Keratinocyte (primary cell): ENCODE data around the gene IL31. TPM values are rescaled to one million over a fixed set of nuclear protein-coding genes. Genes with fewer than 3 reads are reported as not detected.

ENCODE experiments used
- DNase-seq: peaks from one replicate; pipeline ENCODE4 v3.0.0-alpha.2; 2011; ENCODE audit warnings: low read depth, missing footprints, low spot score
- FAIRE-seq: peaks from 2 replicates; lab custom pipeline; 2011; peaks lifted over from hg19 to GRCh38; lab: Jason Lieb, UNC
- H2AFZ ChIP-seq: 2 replicates; pipeline ENCODE4 v1.6.0; 2012; ENCODE audit warnings: low read length, control low read depth, inconsistent platforms; ENCODE audit not compliant: control insufficient read depth
- H3K27ac ChIP-seq: 2 replicates; pipeline ENCODE4 v1.5.1; 2011; ENCODE audit warnings: low read length; ENCODE audit not compliant: control insufficient read depth, insufficient read depth
- H3K27me3 ChIP-seq: 3 replicates; pipeline ENCODE4 v1.6.0; 2011; ENCODE audit warnings: low read length; ENCODE audit not compliant: control insufficient read depth, insufficient read depth; ENCODE audit errors: extremely low read depth
- H3K36me3 ChIP-seq, 2 experiments: 2 replicates in 1 of 2; 3 replicates in 1 of 2; pipeline ENCODE4 v1.5.1; 2011; ENCODE audit warnings: low read length in 2 of 2, mild to moderate bottlenecking in 1 of 2; ENCODE audit not compliant: control insufficient read depth in 2 of 2, insufficient read depth in 2 of 2; ENCODE audit errors: extremely low read depth in 1 of 2
- H3K4me1 ChIP-seq: 3 replicates; pipeline ENCODE4 v1.5.1; 2011; ENCODE audit warnings: low read length; ENCODE audit not compliant: control insufficient read depth, insufficient read depth; ENCODE audit errors: extremely low read depth
- H3K4me2 ChIP-seq: 3 replicates; pipeline ENCODE4 v1.6.0; 2011; ENCODE audit warnings: low read depth, low read length; ENCODE audit not compliant: control insufficient read depth, insufficient read depth; ENCODE audit errors: extremely low read depth
- H3K4me3 ChIP-seq, 3 experiments: fragments of 200-600 bp in 1 of 3; sonication (generic) in 1 of 3; 2 replicates in 2 of 3; 3 replicates in 1 of 3; pipeline ENCODE4 v1.5.1; 2011 to 2016; ENCODE audit warnings: low read length in 3 of 3, mild to moderate bottlenecking in 3 of 3, control low read depth in 2 of 3, inconsistent platforms in 1 of 3, low read depth in 1 of 3, mixed read lengths in 1 of 3, mixed run types in 1 of 3, moderate library complexity in 1 of 3; ENCODE audit not compliant: control insufficient read depth in 2 of 3, insufficient read depth in 2 of 3; ENCODE audit errors: extremely low read depth in 1 of 3
- H3K79me2 ChIP-seq: 2 replicates; pipeline ENCODE4 v1.6.0; 2012; ENCODE audit warnings: low read length; ENCODE audit not compliant: control insufficient read depth, insufficient read depth
- H3K9ac ChIP-seq: 3 replicates; pipeline ENCODE4 v1.6.0; 2011; ENCODE audit warnings: low read length; ENCODE audit not compliant: control insufficient read depth, insufficient read depth; ENCODE audit errors: extremely low read depth
- H3K9me1 ChIP-seq: 3 replicates; pipeline ENCODE4 v1.6.0; 2011; ENCODE audit warnings: low read length; ENCODE audit not compliant: control insufficient read depth, insufficient read depth; ENCODE audit errors: extremely low read depth
- H3K9me3 ChIP-seq: 2 replicates; pipeline ENCODE4 v1.5.1; 2012; ENCODE audit warnings: low read depth, low read length; ENCODE audit not compliant: control insufficient read depth
- H4K20me1 ChIP-seq: 3 replicates; pipeline ENCODE4 v1.6.0; 2011; ENCODE audit warnings: low read length; ENCODE audit not compliant: control insufficient read depth, insufficient read depth; ENCODE audit errors: extremely low read depth
- CTCF ChIP-seq, 3 experiments: IDR thresholded peaks in 1 of 3; conservative IDR thresholded peaks in 1 of 3; optimal IDR thresholded peaks in 1 of 3; 2 replicates in 2 of 3; 3 replicates in 1 of 3; pipeline versions ENCODE3 to v1.5.1; 2011; ENCODE audit warnings: low read length in 3 of 3, mild to moderate bottlenecking in 3 of 3, moderate library complexity in 2 of 3, control low read depth in 1 of 3, inconsistent platforms in 1 of 3; ENCODE audit not compliant: insufficient read depth in 2 of 3; ENCODE audit errors: extremely low read depth in 1 of 3
- EZH2 ChIP-seq: IDR thresholded peaks from one replicate; pipeline ENCODE4 v1.6.1; 2012; ENCODE audit warnings: inconsistent platforms, mild to moderate bottlenecking, low read length, moderate library complexity
- dilution Hi-C: fragments of 300-500 bp; cut with MboI; formaldehyde crosslinking; loops from one replicate; pipeline ENCODE4 v1.7.0; 2020; ENCODE audit warnings: low sequenced_read_pairs; ENCODE audit not compliant: extremely low pct_ligation_motif_present
- polyA plus RNA-seq, 5 experiments: library from polyadenylated mRNA; depleted of rRNA in 3 of 5; stranded (reverse) in 3 of 5; stranded (forward) in 1 of 5; unstranded in 1 of 5; fragments of >200 nt; gene quantifications; 1 replicate in 1 of 5; 2 replicates in 3 of 5; 3 replicates in 1 of 5; pipeline versions ENCODE4 v1.2.1 to v1.2.3, GENCODE V29; 2011 to 2012; ENCODE audit warnings: missing spikeins in 2 of 5, low read depth in 1 of 5, low replicate concordance in 1 of 5

IL31 gene
- polyA plus RNA-seq, 1 donor (not counting 4 experiments of a cell fraction or from before 2014, with no cell fraction given) = not detected

- DNase-seq (no peak), FAIRE-seq (no peak)
- Histone ChIP-seq H3K36me3 (peaks cover 26 to 36% of the 10 kb centered on the region in 2 experiments), H3K4me3 (no peak overlapping the region), H3K79me2 (no peaks in the 10 kb centered on the region), H3K9ac (no peak overlapping the region), H3K27me3 (no peaks in the 10 kb centered on the region), H4K20me1 (no peaks in the 10 kb centered on the region), H2AFZ (no peak overlapping the region), H3K4me1 (peaks cover 11% of the 10 kb centered on the region), H3K27ac (no peak overlapping the region), H3K9me3 (no peaks in the 10 kb centered on the region), H3K4me2 (no peak overlapping the region), H3K9me1 (no peaks in the 10 kb centered on the region)
- dilution Hi-C loops = no loop called here
- TF ChIP-seq CTCF (optimal IDR thresholded peaks at IDR 0.05 in 1 of 3, IDR thresholded peaks at IDR 0.05 in 1 of 3, conservative IDR thresholded peaks at IDR 0.05 in 1 of 3; ENCODE audit: extremely low read depth in 1 of 3, insufficient read depth in 2 of 3, low read length in 3 of 3) (no peak), EZH2 (no peak)
Measured at GRCh38 chr12:122140467-122141257, 33.4 kb downstream of the IL31 start.

DNA sequence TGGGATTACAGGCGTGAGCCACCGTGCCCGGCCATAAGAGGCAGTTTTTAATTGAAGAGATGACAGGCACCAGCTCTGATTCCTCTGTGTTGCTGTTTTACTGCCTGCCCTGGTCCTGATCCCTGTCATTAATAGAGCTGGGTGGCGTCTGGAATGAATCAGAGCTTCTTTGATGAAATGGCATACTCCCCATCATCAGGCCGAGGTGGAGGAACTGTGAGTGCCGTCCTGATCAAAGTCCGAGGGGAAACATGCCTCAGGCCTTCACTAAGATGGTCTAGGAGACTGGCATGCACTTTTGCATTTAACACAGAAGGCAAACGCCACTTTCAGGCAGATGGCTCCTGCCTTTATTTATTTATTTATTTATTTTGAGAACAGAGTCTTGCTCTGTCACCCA lies 34.1 kb downstream of the IL31 start:
- Histone ChIP-seq H3K9me3 (no peaks in the 10 kb centered on the region), H2AFZ (no peak overlapping the region), H3K9me1 (no peaks in the 10 kb centered on the region), H4K20me1 (no peaks in the 10 kb centered on the region), H3K4me1 (peaks cover 11% of the 10 kb centered on the region), H3K27me3 (no peaks in the 10 kb centered on the region), H3K9ac (no peak overlapping the region), H3K4me3 (no peak overlapping the region), H3K79me2 (no peaks in the 10 kb centered on the region), H3K4me2 (no peak overlapping the region), H3K36me3 (peaks cover 26 to 43% of the 10 kb centered on the region in 2 experiments), H3K27ac (no peak overlapping the region)
- no peak for TF ChIP-seq CTCF (optimal IDR thresholded peaks at IDR 0.05 in 1 of 3, IDR thresholded peaks at IDR 0.05 in 1 of 3, conservative IDR thresholded peaks at IDR 0.05 in 1 of 3; ENCODE audit: extremely low read depth in 1 of 3, insufficient read depth in 2 of 3, low read length in 3 of 3)
- no peak for TF ChIP-seq EZH2
- DNase-seq = no peak
- no peak for FAIRE-seq
- dilution Hi-C loops = no loop called here
